WTC11 (cell line): ENCODE results near the gene ZACN. TPM values are rescaled to one million over a fixed set of nuclear protein-coding genes. Genes with fewer than 3 reads are reported as not detected.

Experiments
- ATAC-seq: fragments of 200-7000 bp; cut with Tn5 transposase; 2 replicates; pipeline ENCODE4 v1.10.0; 2021; ENCODE audit warnings: mild to moderate bottlenecking, moderate library complexity
- CTCF ChIA-PET: fragments of 300-600 bp; sonication (Branson Sonifier 250); formaldehyde crosslinking; loops from one replicate; lab custom pipeline; 2021; ENCODE audit warnings: antibody characterized with exemption; lab: Charles Lee
- POLR2A ChIA-PET: fragments of 350-600 bp; sonication (Branson Sonifier 250); formaldehyde crosslinking; loops from one replicate; lab custom pipeline; 2021; ENCODE audit warnings: antibody characterized with exemption; lab: Charles Lee
- DNase-seq: peaks from one replicate; pipeline ENCODE4 v3.0.0; 2021; ENCODE audit warnings: low spot score
- H3K27ac Mint-ChIP-seq: 2 replicates; pipeline ENCODE4 v1.8.0; 2021; ENCODE audit warnings: mixed read lengths
- H3K27me3 Mint-ChIP-seq: 2 replicates; pipeline ENCODE4 v1.8.0; 2021; ENCODE audit warnings: low read depth, mild to moderate bottlenecking, moderate library complexity, mixed read lengths
- H3K36me3 Mint-ChIP-seq: 2 replicates; pipeline ENCODE4 v1.8.0; 2021; ENCODE audit warnings: mixed read lengths
- H3K4me1 Mint-ChIP-seq: 2 replicates; pipeline ENCODE4 v1.8.0; 2022; ENCODE audit warnings: mixed read lengths
- H3K4me3 Mint-ChIP-seq: 2 replicates; pipeline ENCODE4 v1.8.0; 2021; ENCODE audit warnings: mild to moderate bottlenecking, moderate library complexity, mixed read lengths
- H3K9me3 Mint-ChIP-seq: 2 replicates; pipeline ENCODE4 v1.8.0; 2021; ENCODE audit warnings: mixed read lengths
- ARID4B ChIP-seq: sonication (generic); formaldehyde crosslinking; IDR thresholded peaks from 2 replicates; pipeline ENCODE4 v1.8.0; 2023; ENCODE audit warnings: missing genetic modification reagents, mild to moderate bottlenecking, borderline replicate concordance
- ATF1 ChIP-seq: sonication (generic); formaldehyde crosslinking; IDR thresholded peaks from 2 replicates; pipeline ENCODE4 v1.8.1; 2023; ENCODE audit warnings: mild to moderate bottlenecking, moderate library complexity, missing genetic modification reagents
- CBFB ChIP-seq: sonication (generic); formaldehyde crosslinking; IDR thresholded peaks from 2 replicates; pipeline ENCODE4 v1.8.1; 2022; ENCODE audit warnings: mild to moderate bottlenecking, low read depth, missing genetic modification reagents
- CDX4 ChIP-seq: fragments of 250-450 bp; sonication (Bioruptor Pico); IDR thresholded peaks from 2 replicates; pipeline ENCODE4 v1.9.0; 2021; ENCODE audit warnings: moderate library complexity, mild to moderate bottlenecking, inconsistent platforms, borderline replicate concordance
- ETV6 ChIP-seq: sonication (generic); formaldehyde crosslinking; IDR thresholded peaks from 2 replicates; pipeline ENCODE4 v1.8.1; 2022; ENCODE audit warnings: mild to moderate bottlenecking, missing genetic modification reagents
- FOXJ3 ChIP-seq: sonication (generic); formaldehyde crosslinking; IDR thresholded peaks from 2 replicates; pipeline ENCODE4 v1.9.0; 2021; ENCODE audit warnings: missing genetic modification reagents, mild to moderate bottlenecking, borderline replicate concordance
- GTF2I ChIP-seq: fragments of 250-450 bp; sonication (Bioruptor Pico); conservative IDR thresholded peaks from 2 replicates; pipeline ENCODE4 v1.4.0; 2021; ENCODE audit warnings: mild to moderate bottlenecking
- IRF2 ChIP-seq: sonication (generic); formaldehyde crosslinking; IDR thresholded peaks from 2 replicates; pipeline ENCODE4 v1.8.0; 2022; ENCODE audit warnings: low read depth, missing genetic modification reagents, borderline replicate concordance
- NFE2L1 ChIP-seq: sonication (generic); formaldehyde crosslinking; IDR thresholded peaks from 2 replicates; pipeline ENCODE4 v1.8.1; 2023; ENCODE audit warnings: missing genetic modification reagents
- NR1H2 ChIP-seq: sonication (generic); formaldehyde crosslinking; IDR thresholded peaks from 2 replicates; pipeline ENCODE4 v1.9.0; 2021; ENCODE audit warnings: mild to moderate bottlenecking, moderate library complexity, missing genetic modification reagents
- NR2C2 ChIP-seq: sonication (generic); formaldehyde crosslinking; IDR thresholded peaks from 2 replicates; pipeline ENCODE4 v1.8.0; 2022; ENCODE audit warnings: mild to moderate bottlenecking, missing genetic modification reagents
- NR3C1 ChIP-seq: sonication (generic); formaldehyde crosslinking; conservative IDR thresholded peaks from 2 replicates; pipeline ENCODE4 v1.8.1; 2023; ENCODE audit warnings: low read depth, mild to moderate bottlenecking, missing genetic modification reagents
- TCF7 ChIP-seq: sonication (generic); formaldehyde crosslinking; IDR thresholded peaks from 2 replicates; pipeline ENCODE4 v1.8.0; 2022; ENCODE audit warnings: mild to moderate bottlenecking, low read depth, missing genetic modification reagents, moderate library complexity
- TEAD4 ChIP-seq: sonication (generic); formaldehyde crosslinking; IDR thresholded peaks from 2 replicates; pipeline ENCODE4 v1.8.0; 2022; ENCODE audit warnings: mild to moderate bottlenecking, missing genetic modification reagents
- USF2 ChIP-seq: sonication (generic); formaldehyde crosslinking; IDR thresholded peaks from 2 replicates; pipeline ENCODE4 v1.8.1; 2023; ENCODE audit warnings: mild to moderate bottlenecking, missing genetic modification reagents, moderate library complexity
- ZBTB43 ChIP-seq: sonication (generic); formaldehyde crosslinking; IDR thresholded peaks from 2 replicates; pipeline ENCODE4 v1.8.1; 2023; ENCODE audit warnings: mild to moderate bottlenecking, missing genetic modification reagents
- ZMAT4 ChIP-seq: fragments of 250-450 bp; sonication (Bioruptor Pico); IDR thresholded peaks from 2 replicates; pipeline ENCODE4 v1.9.0; 2021; ENCODE audit warnings: mild to moderate bottlenecking
- ZNF512 ChIP-seq: sonication (generic); formaldehyde crosslinking; IDR thresholded peaks from 2 replicates; pipeline ENCODE4 v1.8.1; 2022; ENCODE audit warnings: missing genetic modification reagents, borderline replicate concordance
- total RNA-seq: library from RNA; stranded (reverse); gene quantifications from 3 replicates; pipeline ENCODE4 v1.2.3, GENCODE V29; 2021

The ZACN gene
- total RNA-seq, 1 experiment from 2014 or later = 0.28 TPM

- TF ChIP-seq ARID4B (CRISPR knock-in tag) = no peak; the same call in 1 of the 2 replicates
Measured at GRCh38 chr17:76074390-76075363, 4.3 kb upstream of the ZACN start, which contains the start of gene GALR2 (continued).

GRCh38 chr17:76075364-76076145 lies 3.4 kb upstream of the ZACN start:
- peak; percentile 13 for ATAC-seq
- peak; percentile 73 for DNase-seq
- Mint-ChIP-seq H3K9me3 (no peaks in the 10 kb centered on the region), H3K27ac (no peak overlapping the region), H3K36me3 (no peaks in the 10 kb centered on the region), H3K27me3 (peaks cover 64% of the 10 kb centered on the region), H3K4me1 (peaks cover 50% of the 10 kb centered on the region), H3K4me3 (peak overlapping the region; percentile 86)
- ChIA-PET POLR2A (interaction anchor here (0.6 to 1.3 kb wide), 2 partner anchors 27 to 34 kb away, joined by 3 to 8 read pairs; no protein-coding TSS in a partner anchor), CTCF (interaction anchor here (0.6 to 4.9 kb wide), 22 partner anchors 10 to 348 kb away, joined by 3 to 43 read pairs (median 4); partner anchors contain the start of genes CDK3, FBF1, TRIM65 and UBALD2)
- TF ChIP-seq CDX4 = no peak
- TF ChIP-seq ATF1 (CRISPR knock-in tag) = no peak
- no peak for TF ChIP-seq FOXJ3 (CRISPR knock-in tag)
- TF ChIP-seq ARID4B (CRISPR knock-in tag) = no peak
- TF ChIP-seq ZNF512 = no peak
- no peak for TF ChIP-seq NR2C2 (CRISPR knock-in tag)
- no peak for TF ChIP-seq ZBTB43
- TF ChIP-seq TCF7 (CRISPR knock-in tag) = no peak
- no peak for TF ChIP-seq NR3C1 (CRISPR knock-in tag)
- no peak for TF ChIP-seq ZMAT4 (CRISPR knock-in tag)
- no peak for TF ChIP-seq ETV6 (CRISPR knock-in tag)
- TF ChIP-seq CBFB (CRISPR knock-in tag) = no peak
- no peak for TF ChIP-seq NR1H2 (CRISPR knock-in tag)
- no peak for TF ChIP-seq IRF2
- no peak for TF ChIP-seq NFE2L1
- no peak for TF ChIP-seq TEAD4 (CRISPR knock-in tag)
- no peak for TF ChIP-seq USF2 (CRISPR knock-in tag)
- no peak for TF ChIP-seq GTF2I (CRISPR knock-in tag)
